ENCODE measurements around the gene CYP2E1.

- TF ChIP-seq USF1 (CRISPR knock-in tag; IDR thresholded peaks at IDR 0.05) (no peak), ETV6 (CRISPR knock-in tag; IDR thresholded peaks at IDR 0.05) (no peak), CTCF (IDR thresholded peaks at IDR 0.05) (no peak), EMX1 (CRISPR knock-in tag; IDR thresholded peaks at IDR 0.05) (no peak), NR2C2 (CRISPR knock-in tag; IDR thresholded peaks at IDR 0.05) (no peak), ESRRA (CRISPR knock-in tag; IDR thresholded peaks at IDR 0.05; ENCODE audit: borderline replicate concordance) (no peak), FOXP1 (CRISPR knock-in tag; IDR thresholded peaks at IDR 0.05; ENCODE audit: borderline replicate concordance) (no peak), MXD4 (CRISPR knock-in tag; IDR thresholded peaks at IDR 0.05; ENCODE audit: borderline replicate concordance) (no peak), NR3C1 (CRISPR knock-in tag; conservative IDR thresholded peaks at IDR 0.05; ENCODE audit: low read depth) (no peak), SMAD3 (CRISPR knock-in tag; IDR thresholded peaks at IDR 0.05; ENCODE audit: borderline replicate concordance) (no peak), MAX (CRISPR knock-in tag; IDR thresholded peaks at IDR 0.05) (no peak), ELF4 (CRISPR knock-in tag; IDR thresholded peaks at IDR 0.05; ENCODE audit: low read depth) (no peak), ATF2 (CRISPR knock-in tag; IDR thresholded peaks at IDR 0.05; ENCODE audit: borderline replicate concordance, low read depth) (no peak), E2F4 (CRISPR knock-in tag; IDR thresholded peaks at IDR 0.05; ENCODE audit: borderline replicate concordance, low read depth) (no peak)
These were observed 11.1 kb upstream of the CYP2E1 start for GRCh38 chr10:133516057-133516456.

Measured in WTC11 (cell line).